HCT116 (cell line): ENCODE results near the gene DCAF10.

ENCODE experiments used
- ATF3 ChIP-seq: IDR thresholded peaks from 2 replicates; pipeline ENCODE4 v1.6.1; 2012
- CTCF ChIP-seq, 3 experiments: fragments of 200-600 bp in 1 of 3; sonication (generic) in 1 of 3; IDR thresholded peaks in 2 of 3; conservative IDR thresholded peaks in 1 of 3; 2 replicates each; pipeline ENCODE4 v1.5.1; 2012 to 2017; ENCODE audit warnings: low read depth in 2 of 3, low read length in 2 of 3, antibody characterized with exemption in 1 of 3, borderline replicate concordance in 1 of 3, control low read depth in 1 of 3, mild to moderate bottlenecking in 1 of 3, mixed read lengths in 1 of 3, mixed run types in 1 of 3, moderate library complexity in 1 of 3; ENCODE audit not compliant: insufficient read depth in 1 of 3
- EZH2 ChIP-seq: fragments of 200-600 bp; sonication (generic); IDR thresholded peaks from 2 replicates; pipeline ENCODE4 v1.6.1; 2017; ENCODE audit warnings: antibody characterized with exemption, mixed run types
- POLR2A ChIP-seq: IDR thresholded peaks from 2 replicates; pipeline ENCODE4 v1.7.0; 2011; ENCODE audit warnings: borderline replicate concordance; ENCODE audit not compliant: insufficient read depth, insufficient read length; ENCODE audit errors: extremely low read depth
- POLR2AphosphoS5 ChIP-seq: IDR thresholded peaks from 2 replicates; pipeline ENCODE4 v1.6.1; 2011; ENCODE audit warnings: mild to moderate bottlenecking, low read depth, low read length, moderate library complexity
- RAD21 ChIP-seq: IDR thresholded peaks from 2 replicates; pipeline ENCODE4 v1.6.1; 2012; ENCODE audit warnings: low read depth, mild to moderate bottlenecking
- YY1 ChIP-seq: IDR thresholded peaks from 2 replicates; pipeline ENCODE4 v1.6.1; 2011; ENCODE audit warnings: low read length, low read depth, moderate library complexity, mild to moderate bottlenecking; ENCODE audit not compliant: insufficient replicate concordance; ENCODE audit errors: extremely low read depth
- TF ChIP-seq, protein P1 (sequence below): IDR thresholded peaks from 2 replicates; pipeline ENCODE4 v1.6.1; 2012; ENCODE audit warnings: low read depth
- TF ChIP-seq, protein P2 (sequence below): IDR thresholded peaks from 2 replicates; pipeline ENCODE4 v1.6.1; 2012

- TF ChIP-seq CTCF (IDR thresholded peaks at IDR 0.05 in 2 of 3, conservative IDR thresholded peaks at IDR 0.05 in 1 of 3; ENCODE audit: borderline replicate concordance in 1 of 3, insufficient read depth in 1 of 3, low read depth in 2 of 3, low read length in 2 of 3) (no peak), EZH2 (no peak), YY1 (no peak), POLR2AphosphoS5 (no peak), POLR2A (no peak), RAD21 (no peak), ATF3 (no peak)
- TF ChIP-seq, protein P1, sequence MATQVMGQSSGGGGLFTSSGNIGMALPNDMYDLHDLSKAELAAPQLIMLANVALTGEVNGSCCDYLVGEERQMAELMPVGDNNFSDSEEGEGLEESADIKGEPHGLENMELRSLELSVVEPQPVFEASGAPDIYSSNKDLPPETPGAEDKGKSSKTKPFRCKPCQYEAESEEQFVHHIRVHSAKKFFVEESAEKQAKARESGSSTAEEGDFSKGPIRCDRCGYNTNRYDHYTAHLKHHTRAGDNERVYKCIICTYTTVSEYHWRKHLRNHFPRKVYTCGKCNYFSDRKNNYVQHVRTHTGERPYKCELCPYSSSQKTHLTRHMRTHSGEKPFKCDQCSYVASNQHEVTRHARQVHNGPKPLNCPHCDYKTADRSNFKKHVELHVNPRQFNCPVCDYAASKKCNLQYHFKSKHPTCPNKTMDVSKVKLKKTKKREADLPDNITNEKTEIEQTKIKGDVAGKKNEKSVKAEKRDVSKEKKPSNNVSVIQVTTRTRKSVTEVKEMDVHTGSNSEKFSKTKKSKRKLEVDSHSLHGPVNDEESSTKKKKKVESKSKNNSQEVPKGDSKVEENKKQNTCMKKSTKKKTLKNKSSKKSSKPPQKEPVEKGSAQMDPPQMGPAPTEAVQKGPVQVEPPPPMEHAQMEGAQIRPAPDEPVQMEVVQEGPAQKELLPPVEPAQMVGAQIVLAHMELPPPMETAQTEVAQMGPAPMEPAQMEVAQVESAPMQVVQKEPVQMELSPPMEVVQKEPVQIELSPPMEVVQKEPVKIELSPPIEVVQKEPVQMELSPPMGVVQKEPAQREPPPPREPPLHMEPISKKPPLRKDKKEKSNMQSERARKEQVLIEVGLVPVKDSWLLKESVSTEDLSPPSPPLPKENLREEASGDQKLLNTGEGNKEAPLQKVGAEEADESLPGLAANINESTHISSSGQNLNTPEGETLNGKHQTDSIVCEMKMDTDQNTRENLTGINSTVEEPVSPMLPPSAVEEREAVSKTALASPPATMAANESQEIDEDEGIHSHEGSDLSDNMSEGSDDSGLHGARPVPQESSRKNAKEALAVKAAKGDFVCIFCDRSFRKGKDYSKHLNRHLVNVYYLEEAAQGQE = no peak
- TF ChIP-seq, protein P2, sequence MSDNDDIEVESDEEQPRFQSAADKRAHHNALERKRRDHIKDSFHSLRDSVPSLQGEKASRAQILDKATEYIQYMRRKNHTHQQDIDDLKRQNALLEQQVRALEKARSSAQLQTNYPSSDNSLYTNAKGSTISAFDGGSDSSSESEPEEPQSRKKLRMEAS = no peak
Observed at GRCh38 chr9:37836386-37836785, 35.8 kb downstream of the DCAF10 start.
